HepG2 (cell line): ENCODE data around the gene ERC1. TPM values are rescaled to one million over a fixed set of nuclear protein-coding genes. Genes with fewer than 3 reads are reported as not detected.

Experiments used
- DDIT3 ChIP-seq: sonication (generic); formaldehyde crosslinking; IDR thresholded peaks from 2 replicates; pipeline ENCODE4 v1.4.0; 2020; ENCODE audit warnings: mild to moderate bottlenecking, missing genetic modification reagents
- DRAP1 ChIP-seq: IDR thresholded peaks from 2 replicates; pipeline ENCODE4 v1.6.1; 2016; ENCODE audit warnings: missing genetic modification reagents, missing compliant biosample characterization
- TERF1 ChIP-seq: sonication (generic); formaldehyde crosslinking; IDR thresholded peaks from 2 replicates; pipeline ENCODE4 v1.8.0; 2022; ENCODE audit warnings: mild to moderate bottlenecking, missing genetic modification reagents, moderate library complexity
- ZBTB40 ChIP-seq, 2 experiments: fragments of 450-650 bp in 1 of 2; sonication (generic) in 1 of 2; formaldehyde crosslinking in 1 of 2; IDR thresholded peaks; 2 replicates each; pipeline versions ENCODE4 v1.6.1 to v1.8.0; 2016 to 2022; ENCODE audit warnings: antibody characterized with exemption in 1 of 2, mild to moderate bottlenecking in 1 of 2, missing genetic modification reagents in 1 of 2
- polyA plus RNA-seq, 8 experiments: library from polyadenylated mRNA; depleted of rRNA in 3 of 8; stranded (reverse) in 7 of 8; unstranded in 1 of 8; fragments of >200 nt; fragmentation: Illumina TruSeq in 4 of 8; extraction: Trizol in 4 of 8; gene quantifications; 2 replicates each; pipeline versions ENCODE4 v1.2.1 to v1.2.3, GENCODE V29; 2011 to 2016; ENCODE audit warnings: low read depth in 4 of 8, missing spikeins in 1 of 8, mixed read lengths in 1 of 8; ENCODE audit not compliant: insufficient read depth in 1 of 8
- total RNA-seq, 5 experiments: library from RNA; depleted of rRNA; stranded (reverse); fragments of >200 nt; fragmentation: Illumina TruSeq; extraction: Trizol; gene quantifications; 2 replicates each; pipeline ENCODE4 v1.2.3, GENCODE V29; 2016; ENCODE audit warnings: low read depth in 1 of 5

The ERC1 gene
- total and polyA plus RNA-seq, 2 of the 13 experiments (the other 11 are each of a cell fraction or from before 2014, with no cell fraction given) = 6.1 to 12.4 TPM

GRCh38 chr12:1011091-1011490 is 20.1 kb downstream of the ERC1 start (continued):
- TF ChIP-seq ZBTB40 (IDR thresholded peaks at IDR 0.05) (no peak), ZBTB40 (CRISPR knock-in tag; IDR thresholded peaks at IDR 0.05) (no peak), DDIT3 (CRISPR knock-in tag) (no peak), TERF1 (CRISPR knock-in tag) (no peak), DRAP1 (CRISPR knock-in tag) (no peak)
